ENCODE results near the gene PTPRD. TPM values are rescaled to one million over a fixed set of nuclear protein-coding genes. Genes with fewer than 3 reads are reported as not detected.

Gene PTPRD
- total RNA-seq, 1 experiment from 2014 or later, result 0.02 TPM

- H3K9ac ChIP-seq (ENCODE audit: low read length), result no peak overlapping the region
- ChIA-PET POLR2A (no interaction called here), RAD21 (ENCODE audit: low non-redundant PET in 1 of 2, low total read pairs in 2 of 2, uncharacterized antibody in 2 of 2, unreplicated experiment in 2 of 2) (no interaction called here), CTCF (no interaction called here)
- no peaks in the 10 kb centered on the region for H3K36me3 ChIP-seq (ENCODE audit: control insufficient read depth in 1 of 2, insufficient read depth in 2 of 2, low read length in 2 of 2)
- no peak overlapping the region for H2AFZ ChIP-seq (ENCODE audit: low read depth, low read length, poor library complexity, severe bottlenecking)
- no peaks in the 10 kb centered on the region for H4K20me1 ChIP-seq (ENCODE audit: insufficient read depth)
- intact Hi-C loops (cut with micrococcal nuclease), result no loop called here
- H3K9me2 ChIP-seq (ENCODE audit: insufficient read depth), result no peaks in the 10 kb centered on the region
- ATAC-seq (no peak), DNase-seq (ENCODE audit: low read depth, low spot score) (no peak)
- no peaks in the 10 kb centered on the region for H3K27me3 ChIP-seq (ENCODE audit: insufficient read depth, low read length)
- H3K79me2 ChIP-seq (ENCODE audit: insufficient read depth, low read length), result no peaks in the 10 kb centered on the region
- no peak overlapping the region for H3K4me2 ChIP-seq (ENCODE audit: low read length)
- BruUV-seq (replicated peaks), result no TSS peak
- H3K27ac ChIP-seq (ENCODE audit: low read depth, low read length), result no peak overlapping the region
- H3K9me3 ChIP-seq (ENCODE audit: control insufficient read depth in 1 of 2, insufficient read depth in 1 of 2, low read depth in 1 of 2, low read length in 2 of 2), result peaks cover 3 to 8% of the 10 kb centered on the region in 2 experiments; a peak in 2 of 4 replicates
- H3K4me3 ChIP-seq (replicated peaks in 1 of 2; ENCODE audit: low read depth in 1 of 2, low read length in 2 of 2), result no peak overlapping the region
- no peaks in the 10 kb centered on the region for H3K4me1 ChIP-seq (ENCODE audit: control insufficient read depth in 1 of 2, insufficient read depth in 2 of 2, low read length in 2 of 2)
- TF ChIP-seq CEBPB (IDR thresholded peaks at IDR 0.05; ENCODE audit: low read depth) (no peak), EZH2phosphoT487 (IDR thresholded peaks at IDR 0.05; ENCODE audit: borderline replicate concordance) (no peak), CBX3 (IDR thresholded peaks at IDR 0.05; ENCODE audit: low read depth) (no peak), POLR2AphosphoS5 (IDR thresholded peaks at IDR 0.05; ENCODE audit: low read depth, low read length) (no peak), SRF (IDR thresholded peaks at IDR 0.05; ENCODE audit: low read depth) (no peak), YY1 (IDR thresholded peaks at IDR 0.05; ENCODE audit: extremely low read depth, insufficient replicate concordance, low read depth, low read length) (no peak), ZFX (IDR thresholded peaks at IDR 0.05) (no peak), FOSL1 (IDR thresholded peaks at IDR 0.05; ENCODE audit: low read depth) (no peak), EGR1 (IDR thresholded peaks at IDR 0.05; ENCODE audit: low read depth) (no peak), ELF1 (IDR thresholded peaks at IDR 0.05; ENCODE audit: borderline replicate concordance, low read depth) (no peak), REST (IDR thresholded peaks at IDR 0.05; ENCODE audit: low read depth) (no peak), SIN3A (IDR thresholded peaks at IDR 0.05; ENCODE audit: low read depth) (no peak), SP1 (IDR thresholded peaks at IDR 0.05; ENCODE audit: low read depth) (no peak)
Measured at GRCh38 chr9:9674461-9674860, 938.3 kb downstream of the PTPRD start.
